Stimulated activated naive CD8-positive, alpha-beta T cell treated with anti-CD3 and anti-CD28 coated beads, Interleukin-15, Interleukin-2, amounts not matched to agents 100 ng/mL and 50 ng/mL, for 24 hours (primary cell): Measurements from ENCODE around the gene BABAM2.

ENCODE experiments used
- H3K27ac Mint-ChIP-seq: one replicate; pipeline ENCODE4 v1.8.0; 2021; ENCODE audit warnings: mild to moderate bottlenecking, mixed read lengths
- H3K27me3 Mint-ChIP-seq: one replicate; pipeline ENCODE4 v1.8.0; 2021; ENCODE audit warnings: mixed read lengths
- H3K36me3 Mint-ChIP-seq: one replicate; pipeline ENCODE4 v1.8.0; 2021; ENCODE audit warnings: low read depth, mixed read lengths
- H3K4me1 Mint-ChIP-seq: one replicate; pipeline ENCODE4 v1.8.0; 2021; ENCODE audit warnings: low read depth, mixed read lengths
- H3K4me3 Mint-ChIP-seq: one replicate; pipeline ENCODE4 v1.8.0; 2021; ENCODE audit warnings: mild to moderate bottlenecking, mixed read lengths
- H3K9me3 Mint-ChIP-seq: one replicate; pipeline ENCODE4 v1.8.0; 2021; ENCODE audit warnings: mixed read lengths

The BABAM2 gene

DNA sequence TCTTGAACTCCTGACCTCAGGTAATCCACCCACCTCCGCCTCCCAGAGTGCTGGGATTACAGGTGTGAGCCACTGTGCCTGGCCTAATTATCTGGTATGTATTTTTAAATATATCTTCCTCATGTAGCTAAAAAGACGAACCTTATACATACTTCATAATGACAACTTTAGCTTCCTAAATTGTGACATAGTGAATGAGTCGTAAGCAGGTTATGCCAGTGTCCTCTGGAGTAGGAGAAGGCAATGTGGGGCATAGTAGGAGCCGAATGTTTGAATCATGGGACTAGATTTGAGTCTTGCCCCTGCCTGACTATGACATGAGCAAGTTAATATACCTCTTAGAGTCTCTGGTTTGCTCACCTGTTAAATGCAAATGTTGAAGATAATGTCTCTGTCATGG lies 406.4 kb downstream of the BABAM2 start:
- Mint-ChIP-seq H3K4me1 (peaks cover 33% of the 10 kb centered on the region), H3K9me3 (no peaks in the 10 kb centered on the region), H3K27me3 (no peaks in the 10 kb centered on the region)

DNA sequence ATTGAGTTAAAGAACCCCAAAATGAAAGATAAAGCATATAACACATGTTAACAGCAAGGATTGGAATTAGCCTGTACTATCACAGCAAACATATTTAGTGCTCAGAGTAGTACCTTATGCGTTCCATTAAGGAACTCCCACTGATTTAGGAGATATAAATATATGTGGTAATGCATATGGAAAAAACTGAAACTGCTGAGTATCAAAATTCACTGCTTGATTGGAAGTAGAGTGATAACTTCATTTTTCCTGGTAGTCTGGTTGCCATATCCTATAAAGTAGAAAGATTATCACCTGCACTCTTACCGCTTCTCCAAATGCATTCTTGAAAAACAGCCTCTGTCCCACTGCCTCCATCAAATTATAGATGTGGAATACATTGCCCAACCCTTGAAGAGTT lies 407.0 kb downstream of the BABAM2 start:
- H3K36me3 Mint-ChIP-seq: peaks cover 28% of the 10 kb centered on the region
- peaks cover 26% of the 10 kb centered on the region for H3K4me1 Mint-ChIP-seq
- peak overlapping the region; percentile 11 for H3K27ac Mint-ChIP-seq
- H3K9me3 Mint-ChIP-seq: no peaks in the 10 kb centered on the region
- no peaks in the 10 kb centered on the region for H3K27me3 Mint-ChIP-seq
- no peak overlapping the region for H3K4me3 Mint-ChIP-seq

More for the DNA sequence above, 406.4 kb downstream of the BABAM2 start:
- no peak overlapping the region for H3K4me3 Mint-ChIP-seq
- peaks cover 26% of the 10 kb centered on the region for H3K36me3 Mint-ChIP-seq
- no peak overlapping the region for H3K27ac Mint-ChIP-seq

DNA sequence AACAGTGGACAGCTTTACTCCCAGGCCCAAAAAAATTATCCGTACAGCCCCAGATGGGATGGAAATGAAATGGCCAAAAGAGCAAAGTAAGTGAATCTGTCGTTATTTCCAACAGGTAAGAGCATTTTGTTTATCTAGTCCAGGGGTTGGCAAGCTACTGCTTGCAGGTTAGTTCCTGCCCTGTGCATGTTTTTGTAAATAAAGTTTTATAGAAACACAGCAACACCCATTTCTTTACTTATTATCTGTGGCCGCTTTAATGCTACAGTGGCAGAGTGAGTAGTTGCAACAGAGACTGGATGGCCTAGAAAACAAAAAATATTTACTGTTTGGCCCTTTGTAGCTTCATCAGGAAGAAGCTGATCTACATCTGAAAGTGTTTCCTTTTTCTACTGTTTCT lies 407.9 kb downstream of the BABAM2 start:
- Mint-ChIP-seq H3K27ac (no peak overlapping the region), H3K27me3 (no peaks in the 10 kb centered on the region), H3K36me3 (peaks cover 37% of the 10 kb centered on the region), H3K9me3 (no peaks in the 10 kb centered on the region), H3K4me3 (no peak overlapping the region), H3K4me1 (peaks cover 18% of the 10 kb centered on the region)

DNA sequence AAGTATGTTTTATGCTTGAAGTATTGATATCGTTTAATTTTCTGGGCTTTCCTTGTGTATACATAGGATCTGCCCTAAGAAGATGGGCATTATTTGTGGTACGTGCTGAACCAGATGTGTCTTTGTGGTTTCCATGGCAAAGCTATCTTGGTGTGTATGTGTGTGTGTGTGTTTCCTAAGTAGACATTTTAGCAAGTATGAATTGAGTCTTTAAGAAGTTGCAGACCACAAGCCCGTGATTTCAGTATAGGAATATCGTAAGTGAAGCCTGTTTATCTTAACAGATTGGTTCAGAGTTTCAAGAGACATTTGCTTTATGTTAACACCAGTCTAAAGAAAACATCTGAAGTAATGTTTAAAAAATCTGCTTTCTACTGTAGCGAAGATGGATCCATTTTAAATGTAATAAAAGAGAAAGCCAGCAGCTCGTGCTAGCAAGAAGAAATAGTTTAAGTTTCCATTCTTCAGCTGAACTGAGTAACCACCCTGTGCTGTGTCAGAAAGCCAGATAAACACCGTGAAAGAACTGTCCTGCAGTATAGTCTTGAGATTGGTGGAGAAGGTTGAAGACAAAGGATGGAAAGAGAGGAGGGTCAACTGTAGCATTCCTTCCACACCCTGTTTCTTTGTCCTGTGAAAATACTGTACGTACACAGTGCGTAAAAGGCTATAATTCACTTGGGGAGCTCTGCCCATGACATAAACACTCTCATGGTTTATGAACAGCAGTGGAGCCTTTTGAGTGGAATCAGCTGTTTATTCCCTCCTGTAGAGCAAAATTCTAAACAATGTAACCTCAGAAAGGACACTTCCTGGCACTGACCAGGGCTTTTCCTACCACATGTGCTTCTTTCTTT lies 410.2 kb downstream of the BABAM2 start:
- H3K4me1 Mint-ChIP-seq: peaks cover 15% of the 10 kb centered on the region
- no peak overlapping the region for H3K4me3 Mint-ChIP-seq
- H3K9me3 Mint-ChIP-seq: peaks cover 7% of the 10 kb centered on the region
- no peaks in the 10 kb centered on the region for H3K27me3 Mint-ChIP-seq
- H3K36me3 Mint-ChIP-seq: peaks cover 49% of the 10 kb centered on the region
- H3K27ac Mint-ChIP-seq: no peak overlapping the region

DNA sequence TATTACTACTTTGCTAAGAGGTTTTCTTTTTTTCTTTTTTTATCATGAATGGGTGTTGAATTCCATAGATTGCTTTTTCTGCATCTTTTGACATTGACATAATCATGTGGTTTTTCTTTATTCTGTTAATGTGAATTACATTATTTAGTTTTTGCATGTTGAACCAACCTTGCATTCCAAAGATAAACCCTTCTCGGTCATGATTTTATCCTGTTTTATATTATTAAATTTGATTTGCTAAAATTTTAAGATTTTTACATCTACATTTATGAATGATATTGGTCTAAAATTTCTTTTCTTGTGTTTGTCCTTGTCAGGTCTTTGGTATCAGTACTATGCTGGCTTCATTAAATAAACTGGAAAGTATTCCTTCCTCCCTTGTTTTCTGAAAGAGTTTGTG lies 414.7 kb downstream of the BABAM2 start:
- peaks cover 6% of the 10 kb centered on the region for H3K4me1 Mint-ChIP-seq
- peaks cover 7% of the 10 kb centered on the region for H3K9me3 Mint-ChIP-seq
- H3K27me3 Mint-ChIP-seq: no peaks in the 10 kb centered on the region
- peaks cover 52% of the 10 kb centered on the region for H3K36me3 Mint-ChIP-seq
- H3K27ac Mint-ChIP-seq: no peak overlapping the region
- no peak overlapping the region for H3K4me3 Mint-ChIP-seq

DNA sequence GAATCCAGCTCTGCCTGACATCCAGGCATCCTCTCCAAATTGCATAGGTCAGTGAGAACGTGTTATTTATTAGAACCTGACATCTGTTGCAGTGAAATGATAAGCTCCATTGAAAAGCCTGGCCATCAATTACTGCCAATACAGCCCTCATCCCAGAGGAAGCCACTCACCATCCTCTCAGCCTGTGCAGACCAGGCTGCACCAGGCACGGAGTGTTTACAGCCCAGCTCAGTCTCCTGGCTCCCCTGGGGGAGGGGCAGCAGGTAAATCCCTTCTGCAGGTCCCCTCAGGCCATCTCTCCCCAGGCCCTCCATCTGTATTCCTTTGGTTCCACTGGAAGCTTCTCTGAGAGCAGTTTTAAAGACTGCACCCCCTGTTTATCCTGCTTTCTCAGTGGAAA lies 419.6 kb downstream of the BABAM2 start:
- H3K4me1 Mint-ChIP-seq: no peaks in the 10 kb centered on the region
- peaks cover 23% of the 10 kb centered on the region for H3K36me3 Mint-ChIP-seq
- H3K27ac Mint-ChIP-seq: no peak overlapping the region
- H3K27me3 Mint-ChIP-seq: no peaks in the 10 kb centered on the region
- H3K4me3 Mint-ChIP-seq: no peak overlapping the region
- peaks cover 3% of the 10 kb centered on the region for H3K9me3 Mint-ChIP-seq

DNA sequence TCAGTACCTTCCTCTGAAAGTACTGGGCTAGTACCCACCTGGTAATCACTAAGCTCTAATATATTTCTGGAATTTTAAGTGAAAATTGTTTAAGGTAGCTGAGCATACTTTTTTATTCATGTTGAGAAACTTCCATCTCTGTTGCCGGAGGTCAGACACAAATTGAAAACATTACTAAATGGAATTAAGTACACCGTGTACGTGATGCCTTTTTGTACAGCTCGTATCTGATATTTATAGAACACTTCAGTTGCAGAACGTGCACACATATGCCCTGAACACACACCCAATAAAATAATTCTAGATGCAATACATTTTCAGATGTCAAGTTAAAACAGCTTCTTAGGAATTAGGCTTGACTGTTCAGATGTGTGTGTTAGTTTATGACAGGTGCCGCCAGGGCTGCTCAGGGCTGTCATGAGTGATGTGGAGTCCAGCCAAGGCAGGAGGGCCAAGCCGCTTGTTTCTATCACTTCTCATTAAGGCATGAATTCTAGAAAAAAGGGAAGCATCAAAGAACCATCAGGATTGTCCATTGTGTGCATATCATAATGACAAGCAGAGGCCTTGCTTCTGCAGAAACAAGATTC lies 421.2 kb downstream of the BABAM2 start:
- no peaks in the 10 kb centered on the region for H3K27me3 Mint-ChIP-seq
- H3K4me1 Mint-ChIP-seq: no peaks in the 10 kb centered on the region
- H3K36me3 Mint-ChIP-seq: peaks cover 18% of the 10 kb centered on the region
- H3K4me3 Mint-ChIP-seq: no peak overlapping the region
- no peaks in the 10 kb centered on the region for H3K9me3 Mint-ChIP-seq
- H3K27ac Mint-ChIP-seq: no peak overlapping the region

DNA sequence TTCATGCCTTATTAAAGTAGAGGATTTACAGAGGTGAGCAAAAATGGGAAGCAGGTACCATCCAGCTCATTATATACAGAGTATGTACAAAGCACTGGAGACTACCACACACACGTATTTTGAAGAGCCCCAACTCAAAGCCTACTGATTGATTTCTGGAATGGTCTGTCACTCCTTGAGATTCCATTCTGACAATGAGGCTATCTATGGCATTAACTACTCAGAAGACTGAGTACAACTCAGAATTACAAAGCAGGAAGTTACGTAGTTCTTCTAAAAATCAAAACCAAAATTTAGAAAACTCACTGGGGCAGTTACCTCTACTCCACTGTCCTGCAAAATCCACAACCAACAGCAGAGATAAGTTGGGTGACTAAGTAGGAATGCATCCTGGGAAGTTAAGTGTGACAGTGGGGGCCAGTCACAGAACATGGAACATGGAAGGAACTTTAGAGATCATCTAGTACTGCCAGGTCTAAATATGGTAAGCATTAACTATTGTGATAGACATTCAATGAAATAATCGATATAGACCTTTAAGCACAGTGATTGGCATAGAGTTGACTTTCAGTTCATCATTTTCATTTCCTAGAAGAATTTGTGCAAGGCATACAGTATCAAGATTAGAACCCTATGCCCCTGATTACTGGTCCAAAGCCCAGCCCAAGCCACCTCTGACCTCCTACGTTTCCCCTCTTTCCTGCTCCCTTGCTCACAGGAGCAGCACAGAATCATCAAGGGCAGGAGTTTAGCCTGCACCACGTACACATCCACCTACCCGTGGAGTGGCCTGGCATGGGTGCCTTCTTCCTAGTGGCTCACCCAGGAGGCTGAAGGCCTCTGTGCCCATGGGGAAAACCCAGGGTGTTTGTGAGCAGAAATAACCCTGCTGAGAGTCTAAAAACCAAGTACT lies 422.0 kb downstream of the BABAM2 start:
- no peak overlapping the region for H3K4me3 Mint-ChIP-seq
- no peaks in the 10 kb centered on the region for H3K27me3 Mint-ChIP-seq
- H3K9me3 Mint-ChIP-seq: no peaks in the 10 kb centered on the region
- H3K36me3 Mint-ChIP-seq: peaks cover 18% of the 10 kb centered on the region
- no peaks in the 10 kb centered on the region for H3K4me1 Mint-ChIP-seq
- H3K27ac Mint-ChIP-seq: no peak overlapping the region

DNA sequence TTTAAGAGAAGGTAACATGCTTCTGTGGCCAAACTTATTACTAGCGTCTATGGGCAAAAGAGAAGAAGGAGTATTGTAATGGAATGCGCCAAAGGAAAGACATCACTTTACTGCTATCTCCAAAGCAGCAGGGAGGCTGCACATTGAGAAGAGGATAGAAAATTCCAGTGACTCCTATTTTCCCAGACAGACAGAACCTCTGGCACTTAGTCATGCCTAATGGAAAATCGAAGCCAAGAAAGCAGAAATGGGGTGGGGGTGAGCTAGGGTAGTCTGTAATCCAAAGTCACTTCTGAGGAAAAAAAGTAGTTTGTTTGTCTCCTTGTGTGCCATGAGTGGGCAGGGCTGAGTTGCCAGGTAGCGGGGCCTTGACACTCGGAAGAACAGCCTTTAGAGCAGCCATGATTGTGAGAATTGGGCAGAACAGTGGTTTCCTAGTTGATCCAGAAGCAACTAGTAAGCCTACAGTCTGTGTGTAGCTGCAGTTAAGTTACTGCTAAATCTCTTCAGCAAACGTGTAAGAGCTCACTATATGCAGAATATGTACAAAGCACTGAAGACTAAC lies 422.8 kb downstream of the BABAM2 start:
- no peaks in the 10 kb centered on the region for H3K9me3 Mint-ChIP-seq
- H3K4me1 Mint-ChIP-seq: no peaks in the 10 kb centered on the region
- no peak overlapping the region for H3K27ac Mint-ChIP-seq
- peaks cover 13% of the 10 kb centered on the region for H3K36me3 Mint-ChIP-seq
- H3K27me3 Mint-ChIP-seq: no peaks in the 10 kb centered on the region
- H3K4me3 Mint-ChIP-seq: no peak overlapping the region

DNA sequence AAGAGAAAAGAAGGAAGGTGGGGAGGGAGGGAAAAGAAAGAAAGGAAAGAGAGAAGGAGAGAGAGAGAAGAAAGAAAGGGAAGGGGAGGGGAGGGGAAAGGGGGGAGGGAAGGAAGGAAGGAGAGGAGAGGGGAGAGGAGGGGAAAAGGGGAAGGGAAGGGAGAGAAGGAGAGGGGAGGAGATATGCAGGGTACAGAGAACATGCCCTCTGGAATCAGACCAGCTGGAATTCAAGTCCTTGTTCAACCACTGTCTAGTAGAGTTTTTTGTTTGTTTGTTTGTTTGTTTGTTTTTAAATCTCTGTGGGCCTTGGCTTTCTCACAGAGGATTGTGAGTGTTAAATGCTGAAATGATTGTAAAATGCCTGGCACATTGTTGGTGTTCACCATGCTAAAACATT lies 424.4 kb downstream of the BABAM2 start:
- no peak overlapping the region for H3K4me3 Mint-ChIP-seq
- no peaks in the 10 kb centered on the region for H3K36me3 Mint-ChIP-seq
- H3K4me1 Mint-ChIP-seq: no peaks in the 10 kb centered on the region
- no peaks in the 10 kb centered on the region for H3K27me3 Mint-ChIP-seq
- H3K9me3 Mint-ChIP-seq: no peaks in the 10 kb centered on the region
- H3K27ac Mint-ChIP-seq: no peak overlapping the region

DNA sequence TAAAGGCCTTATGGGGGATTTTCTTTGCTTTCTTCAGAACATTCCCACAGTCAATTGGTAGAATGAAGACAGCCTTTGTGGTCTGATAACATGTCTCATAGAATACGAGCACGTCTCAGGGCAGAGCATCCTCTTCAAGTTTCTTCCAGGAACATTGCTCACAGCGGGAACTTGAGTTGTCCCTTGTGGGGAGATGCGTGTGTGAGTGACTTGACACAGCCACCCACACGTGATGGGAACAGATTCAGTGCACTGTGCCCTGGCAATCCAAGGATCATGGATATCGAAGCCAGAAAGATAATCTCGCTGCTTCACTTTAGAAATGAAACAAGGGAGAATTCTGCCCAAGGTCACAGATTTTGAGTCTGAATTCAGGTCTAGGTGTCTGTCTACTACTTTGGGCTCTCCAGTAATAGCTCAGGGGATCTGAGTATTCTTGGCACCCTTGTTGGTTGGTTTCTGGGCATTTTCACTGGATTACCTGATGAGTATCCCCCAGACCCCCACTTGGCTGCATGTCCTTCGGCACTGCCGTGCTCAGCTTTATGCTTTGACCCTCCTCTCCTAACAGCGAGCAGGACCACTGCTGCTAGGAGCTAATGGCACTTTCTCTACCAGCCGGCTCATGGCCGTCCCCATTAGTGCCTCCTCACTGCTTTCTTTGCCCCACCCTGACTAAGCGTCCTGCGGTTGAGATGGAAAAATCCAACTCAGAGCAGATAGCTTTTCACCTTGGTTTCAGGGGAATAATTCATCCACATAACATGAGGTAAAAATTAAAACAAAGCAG lies 426.2 kb downstream of the BABAM2 start:
- Mint-ChIP-seq H3K4me3 (no peak overlapping the region), H3K27me3 (no peaks in the 10 kb centered on the region), H3K4me1 (no peaks in the 10 kb centered on the region), H3K36me3 (no peaks in the 10 kb centered on the region), H3K9me3 (no peaks in the 10 kb centered on the region), H3K27ac (no peak overlapping the region)

DNA sequence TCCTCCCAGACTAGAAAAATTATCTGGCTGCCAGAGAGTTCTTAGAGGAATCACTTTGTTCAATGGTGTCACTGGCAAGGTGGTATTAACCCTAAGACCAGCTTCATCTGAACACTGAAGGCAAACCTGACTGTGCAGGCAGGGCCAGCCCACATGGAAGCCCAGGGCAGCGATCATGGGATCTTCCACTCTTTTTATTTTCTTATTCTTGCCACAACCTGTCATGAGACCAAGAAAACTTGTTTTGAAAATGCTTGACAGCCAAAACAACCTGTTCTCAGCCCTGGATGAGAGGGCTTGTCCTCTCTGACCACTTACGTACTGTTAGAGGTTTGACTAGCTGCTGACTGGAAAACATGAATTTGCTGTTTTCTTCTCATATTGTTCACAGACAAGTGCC lies 426.9 kb downstream of the BABAM2 start:
- no peaks in the 10 kb centered on the region for H3K36me3 Mint-ChIP-seq
- H3K27me3 Mint-ChIP-seq: no peaks in the 10 kb centered on the region
- H3K27ac Mint-ChIP-seq: no peak overlapping the region
- no peaks in the 10 kb centered on the region for H3K4me1 Mint-ChIP-seq
- no peaks in the 10 kb centered on the region for H3K9me3 Mint-ChIP-seq
- H3K4me3 Mint-ChIP-seq: no peak overlapping the region

DNA sequence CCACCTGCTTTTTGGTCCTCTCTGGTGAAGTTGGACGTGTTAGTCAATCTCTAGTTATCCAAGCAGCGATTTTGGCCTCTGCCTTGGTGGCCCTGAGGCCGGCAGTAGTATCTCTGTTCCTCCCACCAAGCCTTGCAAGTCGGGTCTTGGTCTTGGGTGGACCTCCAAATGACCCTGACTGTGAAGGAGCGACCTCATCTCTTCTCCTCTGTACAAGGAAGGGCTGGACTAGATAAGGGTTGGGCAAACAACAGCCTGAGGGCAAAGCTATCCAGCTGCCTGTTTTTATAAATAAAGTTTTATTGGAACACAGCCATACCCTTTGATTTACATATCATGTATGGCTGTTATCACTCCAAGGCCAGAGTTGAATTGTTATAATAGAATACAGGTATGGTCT lies 427.5 kb downstream of the BABAM2 start:
- H3K27me3 Mint-ChIP-seq: no peaks in the 10 kb centered on the region
- H3K4me3 Mint-ChIP-seq: no peak overlapping the region
- H3K4me1 Mint-ChIP-seq: no peaks in the 10 kb centered on the region
- no peak overlapping the region for H3K27ac Mint-ChIP-seq
- no peaks in the 10 kb centered on the region for H3K9me3 Mint-ChIP-seq
- no peaks in the 10 kb centered on the region for H3K36me3 Mint-ChIP-seq

DNA sequence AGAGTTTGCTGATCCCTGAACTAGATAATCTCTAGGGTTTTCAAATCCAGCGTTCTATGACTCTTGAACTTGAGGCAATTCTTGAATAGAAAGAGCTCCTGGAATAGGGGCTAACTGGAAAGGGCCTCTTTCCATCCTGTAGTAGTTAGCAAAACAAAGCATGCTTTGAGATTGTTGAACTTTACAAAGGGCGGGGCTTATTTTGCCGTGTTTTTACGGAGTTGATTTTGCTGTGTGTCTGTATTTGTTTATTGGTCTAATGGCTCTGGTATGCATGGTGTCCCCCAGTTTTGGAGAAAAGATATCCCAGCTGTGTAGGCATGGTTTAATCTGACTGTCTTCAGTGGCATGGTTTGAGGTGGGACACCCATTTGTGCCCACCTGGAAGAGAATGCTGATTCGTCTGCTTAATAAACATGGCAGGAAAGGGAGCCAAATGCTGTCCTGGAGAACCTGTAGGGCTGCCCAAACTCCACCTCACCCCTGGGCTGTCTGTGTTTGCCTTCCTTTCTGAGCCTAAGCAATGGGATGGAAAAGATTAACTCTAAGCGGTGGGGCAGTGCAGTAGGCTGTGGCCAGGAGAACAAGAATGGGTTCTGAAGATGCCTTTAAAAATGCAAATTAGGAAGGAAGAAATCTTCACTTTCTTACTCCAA lies 428.1 kb downstream of the BABAM2 start:
- Mint-ChIP-seq H3K36me3 (no peaks in the 10 kb centered on the region), H3K4me1 (no peaks in the 10 kb centered on the region), H3K27me3 (no peaks in the 10 kb centered on the region), H3K4me3 (no peak overlapping the region), H3K9me3 (no peaks in the 10 kb centered on the region), H3K27ac (no peak overlapping the region)
